Uterus (tissue), 4 donors: ENCODE measurements around the gene RNF157. TPM values are rescaled to one million over a fixed set of nuclear protein-coding genes. Genes with fewer than 3 reads are reported as not detected.

Experiments used
- DNase-seq, 2 donors: peaks; one replicate each; pipeline ENCODE4 v3.0.0-alpha.2; 2019 to 2020
- H3K27ac ChIP-seq, 2 donors: fragments of 200-600 bp; sonication (generic); 1 replicate in 1 of 2; 2 replicates in 1 of 2; pipeline ENCODE4 v1.5.1; 2016 to 2018
- H3K27me3 ChIP-seq, 2 donors: fragments of 200-600 bp; sonication (generic); one replicate each; pipeline ENCODE4 v1.5.1; 2018 to 2019; ENCODE audit warnings: control low read depth in 1 of 2
- H3K36me3 ChIP-seq, 2 donors: fragments of 200-600 bp; sonication (generic); one replicate each; pipeline ENCODE4 v1.5.1; 2019; ENCODE audit warnings: control low read depth in 1 of 2
- H3K4me1 ChIP-seq, 2 donors: fragments of 200-600 bp; sonication (generic); one replicate each; pipeline ENCODE4 v1.5.1; 2018 to 2019; ENCODE audit warnings: control low read depth in 1 of 2
- H3K4me3 ChIP-seq, 2 donors: fragments of 200-600 bp; sonication (generic); 1 replicate in 1 of 2; 2 replicates in 1 of 2; pipeline ENCODE4 v1.5.1; 2018 to 2019; ENCODE audit warnings: mild to moderate bottlenecking in 1 of 2
- H3K9me3 ChIP-seq, 2 donors: fragments of 200-600 bp; sonication (generic); one replicate each; pipeline ENCODE4 v1.5.1; 2019; ENCODE audit warnings: control low read depth in 1 of 2
- CTCF ChIP-seq, 4 experiments: fragments of 200-600 bp in 2 of 4; fragments of 450-650 bp in 2 of 4; sonication (generic) in 2 of 4; IDR thresholded peaks; one replicate each; pipeline ENCODE4 v1.5.1; 2016 to 2019; ENCODE audit warnings: antibody characterized with exemption in 4 of 4, mild to moderate bottlenecking in 2 of 4, moderate library complexity in 1 of 4
- POLR2A ChIP-seq, 2 donors: fragments of 450-650 bp; IDR thresholded peaks; one replicate each; pipeline ENCODE4 v1.6.1; 2016; ENCODE audit warnings: antibody characterized with exemption in 2 of 2, mild to moderate bottlenecking in 1 of 2, moderate library complexity in 1 of 2
- intact Hi-C: fragments of 100-400 bp; cut with DNase I; formaldehyde crosslinking; loops from one replicate; pipeline ENCODE4 v1.15.1; 2023; ENCODE audit warnings: low total_unique reads
- total RNA-seq, 4 donors: library from RNA; depleted of rRNA in 3 of 4; stranded (reverse); fragments of >200 nt in 3 of 4; gene quantifications; one replicate each; pipeline versions ENCODE4 v1.1.0 to v1.2.4, GENCODE V29; 2014 to 2023
- donor health status: DM: yes; HTN: yes; CAD: no.

Gene RNF157
- total RNA-seq, 4 donors from 2014 or later = 0.77 to 5.7 (median 1.7) TPM

GRCh38 chr17:76184290-76184689 lies 56.0 kb downstream of the RNF157 start:
- TF ChIP-seq POLR2A (IDR thresholded peaks at IDR 0.05) (no peak), CTCF (IDR thresholded peaks at IDR 0.05) (no peak)
- H3K4me1 ChIP-seq = no peaks in the 10 kb centered on the region
- H3K9me3 ChIP-seq = no peaks in the 10 kb centered on the region
- H3K27me3 ChIP-seq = no peaks in the 10 kb centered on the region
- no peak overlapping the region for H3K4me3 ChIP-seq
- H3K27ac ChIP-seq = no peak overlapping the region
- intact Hi-C loops = no loop called here
- DNase-seq = no peak
- no peaks in the 10 kb centered on the region for H3K36me3 ChIP-seq

GRCh38 chr17:76182016-76182764 lies 58.1 kb downstream of the RNF157 start:
- Histone ChIP-seq H3K4me3 (no peak overlapping the region), H3K4me1 (no peaks in the 10 kb centered on the region), H3K27me3 (no peaks in the 10 kb centered on the region), H3K9me3 (no peaks in the 10 kb centered on the region), H3K27ac (no peak overlapping the region), H3K36me3 (no peaks in the 10 kb centered on the region)
- TF ChIP-seq POLR2A (IDR thresholded peaks at IDR 0.05) (no peak), CTCF (IDR thresholded peaks at IDR 0.05) (peak; percentile 67 to 85 (median 80))
- intact Hi-C loops = no loop called here
- DNase-seq = peak; percentile 84 to 85

GRCh38 chr17:76179496-76180467 lies 60.5 kb downstream of the RNF157 start:
- H3K9me3 ChIP-seq = no peaks in the 10 kb centered on the region
- intact Hi-C loops = no loop called here
- DNase-seq = no peak
- no peak overlapping the region for H3K4me3 ChIP-seq
- no peak for TF ChIP-seq CTCF (IDR thresholded peaks at IDR 0.05)
- no peak for TF ChIP-seq POLR2A (IDR thresholded peaks at IDR 0.05)
- no peaks in the 10 kb centered on the region for H3K4me1 ChIP-seq
- H3K27ac ChIP-seq = no peak overlapping the region
- no peaks in the 10 kb centered on the region for H3K36me3 ChIP-seq
- H3K27me3 ChIP-seq = no peaks in the 10 kb centered on the region

- no peak for DNase-seq
- TF ChIP-seq CTCF (IDR thresholded peaks at IDR 0.05) (no peak), POLR2A (IDR thresholded peaks at IDR 0.05) (no peak)
- Histone ChIP-seq H3K36me3 (no peaks in the 10 kb centered on the region), H3K9me3 (no peaks in the 10 kb centered on the region), H3K27ac (no peak overlapping the region), H3K4me3 (no peak overlapping the region), H3K27me3 (no peaks in the 10 kb centered on the region), H3K4me1 (no peaks in the 10 kb centered on the region)
- intact Hi-C loops = no loop called here
Observed at GRCh38 chr17:76178124-76178523, 62.2 kb downstream of the RNF157 start.
